Activated T-cell treated with anti-CD3 and anti-CD28 coated beads, Interleukin-2, amount 50 U/mL, for 48 hours (primary cell): ENCODE results near the gene PSRC1.
A peak's percentile ranks its signal among the peaks of the same experiment; 100 is the strongest.
"Not testable (repeated sequence)": the region's sequence is repeated elsewhere in the genome, so short reads cannot be mapped to it uniquely, and the experiment has no call there.

ENCODE experiments used
- DNase-seq, 2 experiments: peaks; one replicate each; pipeline ENCODE4 v3.0.0-alpha.2; 2020

Gene PSRC1

DNA sequence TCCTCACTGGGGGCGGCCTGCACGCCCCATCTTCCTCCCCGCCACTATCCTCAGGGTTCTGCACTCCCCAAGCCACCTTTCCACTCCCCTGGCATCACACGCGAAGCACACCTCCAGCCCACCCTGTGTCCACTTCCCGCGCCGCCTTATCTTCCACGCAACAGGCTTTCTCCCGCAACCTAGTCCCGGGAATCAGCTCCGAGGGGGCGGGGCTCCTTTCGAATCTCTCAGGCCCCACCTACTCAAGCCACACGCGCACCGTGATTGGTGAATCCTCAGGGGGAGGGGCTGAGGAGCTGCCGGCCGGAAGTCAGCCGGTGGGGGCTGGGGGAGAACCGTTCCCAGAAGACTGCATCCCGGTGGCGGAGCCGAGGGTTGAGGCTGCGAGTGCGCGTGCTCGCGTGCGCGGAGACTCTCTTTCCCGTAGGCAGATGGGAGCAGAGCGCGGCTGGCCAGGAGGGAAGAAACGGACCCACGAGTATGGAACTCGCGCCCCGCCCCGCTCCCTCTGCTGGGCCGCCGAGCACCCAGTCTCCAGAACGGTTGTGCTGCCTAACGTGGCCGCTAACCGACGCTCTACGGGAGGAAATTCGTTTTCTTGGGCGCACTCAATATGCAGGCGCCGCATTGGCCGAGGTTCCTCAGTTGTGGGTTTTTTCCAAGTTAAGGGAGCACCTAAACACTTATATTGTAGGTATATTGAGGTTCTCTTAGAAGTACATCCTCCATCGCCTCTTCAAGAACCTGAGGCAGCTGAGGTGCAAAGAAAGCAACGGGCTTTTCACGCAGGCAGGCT, at the start of gene PSRC1:
PSRC1 (minus strand) TSS at position 194 of the 796 bp plus-strand sequence.
- DNase-seq = peak; percentile 94

DNA sequence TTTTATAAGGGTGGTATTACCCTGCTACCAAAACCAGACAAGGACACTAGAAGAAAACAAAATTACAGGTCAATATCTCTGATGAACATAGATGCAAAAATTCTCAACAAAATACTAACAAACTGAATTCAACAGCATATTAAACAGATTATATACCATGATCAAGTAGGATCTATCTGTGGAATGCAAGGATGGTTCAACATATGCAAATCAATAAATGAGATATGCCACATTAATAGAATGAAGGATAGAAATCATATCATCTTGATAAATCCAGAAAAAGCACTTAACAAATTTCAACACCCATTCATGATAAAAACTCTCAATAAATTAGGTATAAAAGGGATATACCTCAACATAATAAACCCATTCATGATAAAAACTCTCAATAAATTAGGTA, 48.2 kb upstream of the PSRC1 start:
- no peak for DNase-seq

DNA sequence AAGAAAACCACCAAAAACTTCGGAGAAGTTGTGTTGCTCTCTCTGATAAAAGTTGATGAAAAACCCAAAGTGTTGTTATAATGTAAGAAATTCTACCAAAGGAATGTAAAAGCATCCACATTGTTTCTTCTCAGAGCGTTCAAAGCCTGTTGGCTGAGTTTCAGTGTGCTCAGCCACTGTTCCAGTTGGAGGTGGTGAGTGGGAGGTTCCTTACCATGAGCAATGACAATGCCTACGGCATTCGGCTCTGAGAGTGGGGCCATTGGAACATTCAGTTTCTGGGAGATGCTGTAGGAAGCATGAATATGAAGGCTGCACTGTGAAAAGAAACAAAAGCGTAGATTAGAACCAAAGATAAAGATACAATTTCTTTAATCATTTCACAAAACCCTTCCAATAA, 44.3 kb upstream of the PSRC1 start:
- no peak for DNase-seq

DNA sequence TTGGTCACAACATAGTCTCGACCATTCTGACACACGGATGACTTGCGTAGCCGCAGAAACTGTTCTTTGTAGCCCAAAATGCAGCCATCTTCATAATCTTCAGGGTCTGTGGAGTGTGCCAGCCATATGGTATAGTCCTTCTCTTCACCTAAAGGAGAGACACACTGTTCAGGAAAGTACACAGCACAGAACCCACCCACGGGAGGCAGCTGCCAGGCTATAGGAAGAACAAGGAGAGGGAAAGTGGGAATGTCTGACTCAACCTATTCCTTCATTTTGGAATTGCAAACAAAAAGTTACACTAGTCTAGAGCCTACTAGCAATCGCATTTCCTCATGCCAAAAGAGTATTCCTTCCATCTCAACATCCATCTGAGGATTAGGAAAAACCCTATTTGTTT, 40.0 kb upstream of the PSRC1 start:
- DNase-seq = no peak

DNA sequence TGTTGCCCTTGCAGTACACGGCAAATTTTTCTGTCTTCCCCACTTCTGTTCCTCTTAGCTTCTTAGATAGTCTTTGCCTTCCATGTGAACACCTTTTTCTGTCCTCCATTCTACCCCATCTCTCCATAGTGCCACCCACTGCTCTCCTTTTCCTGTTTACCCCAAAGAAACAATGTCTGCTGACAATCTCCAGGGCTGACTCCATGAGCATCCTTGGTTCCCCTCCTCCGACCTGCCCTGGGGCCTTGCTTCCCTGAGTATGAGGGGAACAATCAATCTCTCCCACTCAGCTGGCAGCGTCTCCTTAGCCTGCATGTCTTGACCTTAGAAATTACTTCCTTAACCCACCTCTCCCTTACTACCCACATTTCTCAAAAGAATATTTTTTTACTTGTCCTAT, 36.2 kb upstream of the PSRC1 start:
- DNase-seq = no peak

DNA sequence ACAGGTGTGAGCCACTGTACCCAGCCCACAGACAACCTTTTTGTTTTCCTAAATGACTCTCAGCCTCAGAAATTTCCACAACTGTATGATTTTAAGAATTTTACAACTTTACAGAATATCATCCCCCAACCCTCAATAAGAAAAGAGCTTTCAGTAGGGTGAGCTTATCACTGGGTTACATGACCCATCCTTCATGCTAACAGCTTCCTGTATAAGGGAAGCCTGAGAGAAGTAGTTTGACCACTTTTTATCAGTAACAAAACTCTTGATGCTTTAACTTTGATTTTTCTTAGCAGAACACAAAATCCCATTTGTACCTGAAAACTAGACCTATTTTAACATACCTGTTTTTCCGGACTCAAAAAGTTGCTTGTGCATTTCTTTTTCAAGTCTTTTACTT, 33.6 kb upstream of the PSRC1 start:
- DNase-seq = no peak

DNA sequence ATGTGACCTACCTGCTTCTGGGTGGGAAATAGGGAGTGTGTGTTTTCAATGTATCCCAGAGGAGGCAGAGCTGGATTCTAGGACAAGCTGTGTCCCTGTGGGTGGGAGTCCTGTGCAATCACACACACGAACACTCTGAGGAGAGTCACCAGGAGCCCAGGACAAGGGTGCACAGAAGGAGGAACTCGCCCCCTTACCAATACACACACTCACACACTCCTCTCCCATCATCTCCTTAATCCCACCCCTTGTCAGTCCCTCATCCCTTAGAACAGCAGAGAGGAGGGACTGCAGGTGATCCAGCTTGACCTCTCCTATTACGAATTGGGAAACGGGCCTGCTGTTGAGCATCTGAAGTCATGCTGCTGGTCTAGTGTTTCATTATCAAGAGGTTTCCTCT, 32.3 kb upstream of the PSRC1 start:
- no peak for DNase-seq

DNA sequence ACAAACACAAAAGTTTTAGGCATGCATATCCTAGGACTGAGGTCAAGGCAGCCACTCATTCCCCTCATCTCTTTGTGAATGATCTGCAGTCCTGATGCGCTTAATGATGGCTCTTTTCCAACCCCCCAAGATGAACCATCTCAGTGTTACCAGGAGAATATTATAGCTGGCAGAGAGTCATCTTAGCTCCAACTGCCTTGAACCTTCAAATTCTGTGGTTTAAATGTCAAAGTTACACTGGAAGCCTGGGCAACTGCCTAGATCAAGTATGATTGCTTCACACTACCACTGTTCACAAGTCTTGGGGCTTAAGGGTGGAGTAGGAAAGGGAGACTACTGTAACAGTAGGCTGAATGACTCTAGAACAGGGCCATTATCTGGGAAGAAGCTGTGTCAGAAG, 31.9 kb upstream of the PSRC1 start:
- DNase-seq = no peak

DNA sequence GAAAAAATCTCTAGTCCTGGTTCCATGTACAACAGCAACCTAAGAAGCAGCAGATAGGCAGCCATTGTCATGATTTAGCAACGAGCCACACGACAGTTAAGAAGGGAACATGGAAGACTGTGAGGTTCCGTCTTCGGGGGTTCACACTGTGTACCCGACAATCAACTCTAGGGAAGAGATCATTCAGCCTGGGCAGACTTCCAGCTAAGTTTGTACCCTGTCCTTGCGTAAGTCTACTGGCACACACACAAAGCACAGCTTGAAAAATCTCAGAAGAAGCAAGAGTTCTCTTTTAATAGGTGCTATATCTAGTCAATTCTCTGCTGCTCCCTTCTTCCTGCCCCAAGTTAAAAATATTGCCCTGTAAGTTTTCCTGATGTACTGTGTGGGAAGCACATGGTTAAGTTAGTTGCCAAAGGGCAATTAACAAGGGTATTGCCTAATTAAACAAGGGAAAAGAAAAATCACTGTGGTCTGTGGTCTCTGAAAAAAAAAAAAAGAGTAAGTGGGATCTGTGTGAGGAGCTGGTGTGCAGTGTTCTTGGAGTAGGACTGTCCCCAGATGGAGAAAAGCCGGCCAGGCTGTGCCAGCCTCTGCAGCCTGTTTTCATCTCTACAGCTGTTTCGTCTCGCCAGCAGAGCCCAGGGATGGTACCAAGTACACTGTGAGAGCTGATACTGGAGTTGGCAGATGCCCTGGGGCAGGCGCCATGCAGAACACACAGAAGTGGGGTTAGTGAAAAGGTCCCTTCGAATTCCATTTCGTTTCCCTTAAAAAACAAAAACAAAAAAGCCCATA, 30.2 kb upstream of the PSRC1 start:
- no peak for DNase-seq

DNA sequence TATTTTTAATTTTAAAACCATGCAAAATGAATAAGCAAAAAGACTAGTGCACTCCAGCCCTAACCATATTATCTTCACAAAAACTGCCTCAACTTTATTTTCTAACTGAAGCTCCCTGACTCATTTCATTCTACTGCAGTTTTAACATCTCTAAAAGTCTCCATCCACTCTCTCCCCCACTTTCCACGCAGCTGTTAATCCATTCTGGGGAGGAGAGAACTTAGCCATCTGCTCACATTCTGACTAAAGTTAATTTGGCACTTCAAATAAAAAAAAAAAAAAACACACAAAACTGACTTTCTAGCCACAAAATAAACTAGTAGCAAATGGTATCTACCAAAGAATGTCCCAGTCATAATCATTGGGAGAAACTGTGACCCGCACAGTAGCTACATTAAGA, 29.3 kb upstream of the PSRC1 start:
- DNase-seq = no peak

DNA sequence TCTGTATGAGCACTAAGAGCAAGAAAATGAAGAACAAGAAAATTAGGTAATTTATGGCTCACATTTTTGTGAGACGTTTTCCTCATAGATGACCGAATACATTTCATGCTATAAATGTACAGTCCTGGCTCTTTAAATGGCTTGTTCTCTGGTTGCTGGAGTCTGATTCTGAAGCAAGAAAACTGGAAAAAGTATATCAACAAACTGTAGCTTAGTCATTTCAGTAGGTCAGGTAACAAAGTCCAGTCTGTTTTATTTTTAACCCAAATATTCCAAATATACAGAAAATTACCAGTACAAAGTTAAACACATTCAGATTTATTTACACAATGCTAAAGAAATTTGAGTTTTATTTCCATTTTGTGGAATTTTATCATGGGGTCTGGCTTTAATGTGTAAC, 26.4 kb upstream of the PSRC1 start:
- DNase-seq = no peak

DNA sequence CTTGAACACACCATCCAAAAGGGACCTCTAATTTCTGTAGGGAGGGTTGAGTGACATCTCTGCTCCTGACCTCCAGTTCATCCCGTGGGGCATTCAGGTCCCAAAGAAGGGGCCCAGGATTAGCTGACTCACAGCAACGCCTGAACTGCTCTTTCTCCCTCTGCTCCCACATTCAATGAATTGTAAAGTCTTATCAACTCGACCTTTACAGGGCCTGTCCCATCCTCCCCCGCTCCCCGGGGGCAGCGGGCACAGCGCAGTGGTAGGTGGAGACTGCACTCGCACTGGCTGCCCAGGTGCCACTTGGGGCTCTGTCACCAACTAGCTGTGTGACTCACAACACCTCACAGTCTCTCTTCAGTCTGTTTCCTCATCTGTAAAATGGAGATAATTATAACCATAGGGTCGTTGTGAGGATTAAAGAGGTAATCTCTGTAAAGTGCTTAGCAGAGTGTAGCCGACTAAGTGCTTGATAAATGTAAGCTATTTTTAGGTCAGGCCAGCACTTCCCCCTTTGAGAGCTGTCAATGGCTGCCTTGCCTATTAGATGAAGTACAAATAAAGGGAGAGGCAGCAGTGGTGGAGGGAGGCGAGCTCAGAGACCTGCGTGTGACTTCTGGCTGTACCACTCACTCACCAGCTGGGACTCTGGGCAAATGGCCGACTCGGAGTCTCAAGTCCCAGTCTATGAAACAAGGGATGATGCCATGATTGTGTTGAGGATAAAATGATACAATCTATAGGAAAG, 24.5 kb upstream of the PSRC1 start:
- no peak for DNase-seq

DNA sequence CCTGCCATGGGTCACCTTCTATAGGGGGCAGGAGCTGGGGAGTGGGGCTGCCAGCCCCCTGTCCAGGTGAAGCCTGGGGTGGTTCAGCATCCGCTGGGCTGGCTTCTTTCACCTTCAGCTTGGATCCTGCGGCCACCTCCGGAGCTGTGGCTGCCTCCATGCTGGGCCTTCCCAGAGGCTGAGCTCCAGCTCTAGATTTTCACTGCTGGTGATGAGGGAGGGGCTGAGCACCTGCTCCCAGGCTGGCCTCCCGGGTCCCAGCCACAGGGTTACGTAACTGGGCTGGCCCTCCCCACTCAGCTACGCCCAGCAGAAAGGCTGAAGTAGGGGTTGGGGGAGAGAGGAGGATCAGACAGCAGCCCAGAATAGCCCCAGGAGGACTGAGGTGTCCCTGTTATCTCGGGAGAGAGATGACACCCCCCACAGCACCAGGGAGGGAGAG, 23.9 kb upstream of the PSRC1 start, which contains the start of gene MYBPHL:
MYBPHL (minus strand) TSS at position 180 of the 442 bp plus-strand sequence; CDS start at position 160, 20 bp downstream.
- no peak for DNase-seq

DNA sequence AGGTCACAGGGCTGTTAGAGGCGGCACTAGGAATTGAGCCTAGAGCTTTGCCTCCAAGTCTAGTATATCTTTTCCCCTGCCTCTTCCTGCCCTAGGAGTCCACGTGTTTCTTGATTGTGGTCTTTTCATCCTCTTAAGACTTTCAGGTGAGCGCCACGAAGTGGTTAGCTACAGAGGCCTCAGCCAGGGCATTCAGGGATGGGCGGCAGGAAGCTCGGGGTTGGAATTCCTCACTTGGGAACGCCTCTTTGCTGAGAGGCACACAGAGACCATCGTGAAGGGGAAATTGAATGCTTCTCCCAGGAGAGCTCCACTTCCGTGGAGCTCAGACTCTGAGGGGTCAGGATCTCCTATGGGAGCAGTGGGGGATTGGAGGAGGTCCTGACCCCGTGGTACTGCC, 23.0 kb upstream of the PSRC1 start:
- not testable (repeated sequence) for DNase-seq

DNA sequence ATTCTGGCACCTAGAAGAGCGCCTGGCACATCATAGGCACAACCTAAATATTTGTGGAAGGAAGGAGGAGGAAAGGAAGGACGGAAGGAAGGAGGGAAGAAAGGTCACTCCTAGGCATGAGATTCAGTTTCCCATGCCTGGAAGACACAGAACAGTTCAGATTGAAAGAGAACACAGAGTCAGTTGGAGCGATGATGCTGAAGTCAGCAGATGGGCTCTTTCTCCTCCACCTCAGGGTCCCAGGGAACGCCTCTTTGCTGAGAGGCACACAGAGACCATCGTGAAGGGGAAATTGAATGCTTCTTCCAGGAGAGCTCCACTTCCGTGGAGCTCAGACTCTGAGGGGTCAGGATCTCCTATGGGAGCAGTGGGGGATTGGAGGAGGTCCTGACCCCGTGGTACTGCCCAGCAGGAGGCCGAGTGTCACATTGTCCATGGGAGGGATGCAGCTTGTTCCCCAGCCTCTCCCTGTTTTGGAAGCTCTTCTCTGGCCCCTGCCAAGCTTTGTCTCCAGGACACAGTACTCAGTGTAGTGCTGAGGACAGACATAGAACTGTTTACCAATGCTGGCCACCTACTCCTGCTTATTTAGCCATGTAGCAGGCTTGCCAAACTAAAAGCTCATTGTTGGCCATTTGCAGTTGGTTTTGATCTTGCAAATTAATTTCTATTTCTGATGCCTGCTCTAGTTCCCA, 21.4 kb upstream of the PSRC1 start:
- DNase-seq = no peak

DNA sequence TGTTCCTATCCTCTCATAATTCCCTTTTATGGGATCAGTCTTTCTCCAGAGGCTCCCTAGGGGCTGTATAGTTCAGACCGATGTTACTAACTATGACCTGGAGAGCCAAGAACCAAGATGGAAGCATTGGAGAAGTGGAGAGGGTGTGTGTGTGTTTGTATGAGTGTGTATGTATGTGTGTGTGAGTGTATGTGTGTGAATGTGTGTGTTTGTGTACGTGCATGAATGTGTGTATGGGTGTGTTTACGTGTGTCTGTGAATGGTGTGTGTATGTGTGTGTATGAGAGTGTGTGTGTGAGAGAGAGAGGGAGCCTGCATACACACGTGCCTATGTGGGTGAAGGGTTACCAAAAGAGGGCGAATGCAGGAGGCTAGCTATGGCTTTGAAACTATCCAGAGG, 18.9 kb upstream of the PSRC1 start:
- no peak for DNase-seq

DNA sequence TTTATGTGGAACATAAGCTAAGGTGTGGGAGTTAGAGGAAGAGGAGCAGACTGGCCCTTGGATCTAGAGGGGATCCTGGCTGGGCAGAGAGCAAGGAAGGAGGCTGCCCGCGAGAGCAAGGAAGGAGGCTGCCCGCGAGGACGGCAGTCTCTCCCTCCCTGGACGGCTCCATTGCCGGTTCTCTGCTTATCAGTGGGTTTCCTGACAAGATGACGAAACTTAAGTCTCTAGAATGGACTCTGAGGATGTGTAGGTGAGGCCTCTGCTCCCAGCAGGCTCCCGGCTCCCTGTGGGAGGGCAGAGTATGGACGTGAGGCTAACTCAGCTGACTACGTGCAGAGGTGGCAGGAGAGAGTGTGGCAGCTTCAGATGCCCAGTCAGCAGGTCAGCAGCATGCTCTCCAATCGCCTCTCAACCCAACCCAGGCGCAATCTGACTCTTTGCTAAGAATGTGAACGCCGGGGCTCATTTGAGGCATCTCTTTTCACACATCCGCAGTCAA, 17.8 kb upstream of the PSRC1 start:
- no peak for DNase-seq

DNA sequence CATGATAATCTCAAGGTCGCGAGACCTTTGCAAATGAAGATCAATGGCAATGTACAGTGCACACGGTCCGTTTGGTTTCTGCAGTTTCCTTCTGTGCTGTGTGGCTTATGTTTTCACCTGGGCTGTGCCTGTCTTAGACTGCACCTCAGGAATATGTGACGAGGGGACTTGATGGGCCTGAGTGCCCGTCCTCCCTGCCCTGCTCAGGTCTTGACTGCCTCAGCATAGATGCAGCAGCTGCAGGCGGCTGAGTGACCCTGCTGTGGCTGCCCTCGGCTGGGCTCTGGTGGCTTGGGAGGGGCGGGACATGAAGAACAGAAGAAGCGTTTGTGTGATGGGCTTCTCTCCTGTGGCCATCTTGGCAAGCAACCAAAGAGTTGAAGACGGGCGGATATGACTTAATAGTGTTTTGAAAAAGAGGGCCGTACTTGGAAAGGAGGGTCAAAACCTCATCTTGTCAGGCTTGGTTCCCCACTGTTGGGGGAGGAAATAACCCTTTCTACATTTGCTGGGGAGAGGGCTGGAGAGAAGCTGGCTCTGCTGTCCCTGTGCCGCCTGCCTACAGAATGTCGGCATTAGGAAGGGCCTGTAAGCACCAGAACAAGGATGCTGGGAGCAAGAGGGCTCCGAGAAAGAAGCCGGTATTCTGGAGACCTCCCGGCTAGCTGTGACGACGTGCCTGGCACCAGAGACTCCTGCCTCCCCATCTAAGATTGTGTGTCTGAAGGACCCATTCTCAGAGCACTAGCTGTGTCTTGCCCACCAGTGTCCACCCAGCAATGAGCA, 16.8 kb upstream of the PSRC1 start:
- DNase-seq = no peak

DNA sequence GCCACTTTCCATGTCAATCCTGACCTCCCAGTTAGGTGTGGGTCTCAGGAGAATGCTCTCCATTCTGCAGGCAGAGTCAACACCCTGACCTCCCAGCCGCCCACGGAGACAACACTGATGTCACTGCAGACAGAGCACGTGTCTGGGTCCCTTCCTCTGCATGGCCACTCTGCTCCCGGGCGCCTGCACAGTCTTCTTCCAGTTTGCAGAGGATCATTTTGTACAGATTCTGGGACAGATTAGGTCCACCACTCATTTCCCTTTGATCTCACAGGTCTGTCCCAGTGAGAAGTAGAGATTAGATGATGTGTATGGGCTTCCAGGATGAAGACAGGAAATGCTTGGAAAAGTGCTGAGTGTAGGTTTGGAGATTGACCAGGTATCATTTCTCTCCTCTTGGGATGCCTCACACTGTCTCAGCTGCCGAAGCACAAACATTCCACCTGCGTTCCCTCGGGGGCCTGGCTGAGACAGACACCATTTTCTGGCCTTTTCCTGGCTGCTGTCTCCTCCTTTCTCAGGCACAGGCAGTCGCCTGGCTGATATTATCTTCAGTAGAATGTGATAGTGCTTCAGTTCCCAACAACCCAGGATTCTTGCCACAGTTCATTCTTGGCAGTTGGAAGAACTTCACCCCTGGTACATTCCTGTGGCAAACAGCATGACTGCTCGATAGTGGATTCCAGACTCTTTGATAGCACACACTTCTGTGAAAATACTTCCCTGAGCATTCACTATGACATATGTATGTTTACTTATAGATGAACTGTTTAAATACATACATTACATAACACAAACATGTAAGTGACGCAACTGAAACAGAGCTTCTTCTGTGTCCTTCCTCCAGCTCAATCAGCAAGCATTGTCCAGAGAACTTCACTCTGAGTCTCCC, 16.0 kb upstream of the PSRC1 start:
- DNase-seq = peak in 1 of 2 experiments; percentile 37

DNA sequence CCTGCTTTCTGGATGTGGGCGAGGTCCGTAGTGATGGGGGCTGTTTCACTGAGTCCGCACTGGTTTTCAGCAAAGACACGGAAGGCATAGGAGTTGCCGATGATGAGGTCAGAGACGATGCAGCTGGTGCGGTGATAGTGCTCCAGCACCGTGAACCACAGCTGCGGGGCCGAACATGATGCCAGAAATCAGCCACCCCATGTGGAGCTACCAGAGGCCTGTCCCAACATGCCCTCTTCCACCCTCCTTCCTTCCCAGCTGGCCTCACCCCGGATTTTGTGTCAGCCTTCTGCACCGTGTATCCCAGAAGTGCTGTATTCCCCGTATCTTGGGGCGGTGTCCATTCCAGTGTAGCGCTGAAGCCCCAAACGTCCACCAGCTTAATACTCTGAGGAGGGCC, 13.8 kb upstream of the PSRC1 start:
- DNase-seq = no peak
